H9 (cell line): ENCODE data around the gene CCDC191. TPM values are rescaled to one million over a fixed set of nuclear protein-coding genes. Genes with fewer than 3 reads are reported as not detected.

Experiments used
- DNase-seq: peaks from one replicate; pipeline ENCODE4 v3.0.0-alpha.2; 2017
- H2AFZ ChIP-seq: one replicate; pipeline ENCODE4 v1.6.1; 2013; ENCODE audit warnings: mild to moderate bottlenecking, low read length, control low read depth, moderate library complexity
- H2AK5ac ChIP-seq: 2 replicates; pipeline ENCODE4 v1.6.1; 2013; ENCODE audit warnings: low read length, control low read depth, mixed read lengths; ENCODE audit not compliant: insufficient read length
- H2BK120ac ChIP-seq: one replicate; pipeline ENCODE4 v1.6.1; 2013; ENCODE audit warnings: low read depth, mild to moderate bottlenecking, low read length, control low read depth, inconsistent platforms; ENCODE audit not compliant: poor library complexity, severe bottlenecking
- H2BK12ac ChIP-seq: 2 replicates; pipeline ENCODE4 v1.6.1; 2013; ENCODE audit warnings: low read length, control low read depth, mixed read lengths, low read depth; ENCODE audit not compliant: insufficient read length
- H2BK15ac ChIP-seq: 2 replicates; pipeline ENCODE4 v1.6.1; 2013; ENCODE audit warnings: low read depth, low read length, control low read depth
- H2BK20ac ChIP-seq: one replicate; pipeline ENCODE4 v1.6.1; 2013; ENCODE audit warnings: low read depth, mild to moderate bottlenecking, low read length, control low read depth, inconsistent platforms; ENCODE audit not compliant: poor library complexity, severe bottlenecking
- H2BK5ac ChIP-seq: 2 replicates; pipeline ENCODE4 v1.6.1; 2013; ENCODE audit warnings: low read length, control low read depth, mixed read lengths; ENCODE audit not compliant: insufficient read length
- H3K14ac ChIP-seq: 2 replicates; pipeline ENCODE4 v1.6.1; 2013; ENCODE audit warnings: low read length, control low read depth; ENCODE audit not compliant: insufficient read depth
- H3K18ac ChIP-seq: 2 replicates; pipeline ENCODE4 v1.6.1; 2013; ENCODE audit warnings: low read depth, mild to moderate bottlenecking, mixed read lengths, low read length, control low read depth; ENCODE audit not compliant: insufficient read length
- H3K23ac ChIP-seq: 2 replicates; pipeline ENCODE4 v1.6.1; 2013; ENCODE audit warnings: low read length, control low read depth, mixed read lengths, low read depth; ENCODE audit not compliant: insufficient read length
- H3K23me2 ChIP-seq: 2 replicates; pipeline ENCODE4 v1.6.1; 2013; ENCODE audit warnings: low read depth, mild to moderate bottlenecking, mixed read lengths, low read length, control low read depth; ENCODE audit not compliant: insufficient read length, poor library complexity, severe bottlenecking
- H3K27ac ChIP-seq: 2 replicates; pipeline ENCODE4 v1.5.1; 2013; ENCODE audit warnings: low read length, control low read depth, mixed read lengths, low read depth; ENCODE audit not compliant: insufficient read length
- H3K27me3 ChIP-seq: 2 replicates; pipeline ENCODE4 v1.6.1; 2013; ENCODE audit warnings: low read length, control low read depth, inconsistent platforms; ENCODE audit not compliant: insufficient read depth
- H3K4ac ChIP-seq: 2 replicates; pipeline ENCODE4 v1.6.1; 2013; ENCODE audit warnings: low read depth, mild to moderate bottlenecking, control low read depth, inconsistent platforms, low read length, moderate library complexity
- H3K4me1 ChIP-seq: 2 replicates; pipeline ENCODE4 v1.6.1; 2013; ENCODE audit warnings: low read length, control low read depth, inconsistent platforms; ENCODE audit not compliant: insufficient read depth
- H3K4me2 ChIP-seq: 2 replicates; pipeline ENCODE4 v1.6.1; 2013; ENCODE audit warnings: low read length, control low read depth, mixed read lengths; ENCODE audit not compliant: insufficient read length, insufficient read depth
- H3K56ac ChIP-seq: 2 replicates; pipeline ENCODE4 v1.6.1; 2013; ENCODE audit warnings: low read depth, mild to moderate bottlenecking, mixed read lengths, low read length, control low read depth; ENCODE audit not compliant: insufficient read length
- H3K79me1 ChIP-seq: 2 replicates; pipeline ENCODE4 v1.6.1; 2013; ENCODE audit warnings: low read depth, mild to moderate bottlenecking, moderate library complexity, low read length, control low read depth, inconsistent platforms; ENCODE audit not compliant: insufficient read depth, poor library complexity, severe bottlenecking
- H3K79me2 ChIP-seq: 2 replicates; pipeline ENCODE4 v1.6.1; 2013; ENCODE audit warnings: low read length, control low read depth, inconsistent platforms; ENCODE audit not compliant: insufficient read depth
- H3K9ac ChIP-seq: 2 replicates; pipeline ENCODE4 v1.6.1; 2013; ENCODE audit warnings: low read length, control low read depth, mixed read lengths; ENCODE audit not compliant: insufficient read length; ENCODE audit errors: extremely low read depth
- H3K9me3 ChIP-seq: one replicate; pipeline ENCODE4 v1.6.1; 2013; ENCODE audit warnings: low read depth, low read length, inconsistent platforms; ENCODE audit not compliant: control insufficient read depth
- H3T11ph ChIP-seq: one replicate; pipeline ENCODE4 v1.6.1; 2013; ENCODE audit warnings: mild to moderate bottlenecking, low read length, control low read depth, inconsistent platforms
- H4K20me1 ChIP-seq: one replicate; pipeline ENCODE4 v1.6.1; 2013; ENCODE audit not compliant: control insufficient read depth, insufficient read length, insufficient read depth
- H4K5ac ChIP-seq: 2 replicates; pipeline ENCODE4 v1.6.1; 2013; ENCODE audit warnings: low read depth, mild to moderate bottlenecking, mixed read lengths, low read length, control low read depth; ENCODE audit not compliant: insufficient read length
- H4K8ac ChIP-seq: replicated peaks from 2 replicates; pipeline ENCODE4 v1.6.1; 2013; ENCODE audit warnings: low read length, control low read depth, mixed read lengths, low read depth; ENCODE audit not compliant: insufficient read length
- H4K91ac ChIP-seq: 2 replicates; pipeline ENCODE4 v1.6.1; 2013; ENCODE audit warnings: low read depth, mild to moderate bottlenecking, moderate library complexity, mixed read lengths, low read length, control low read depth; ENCODE audit not compliant: insufficient read length
- H3K27ac Mint-ChIP-seq, 3 experiments: 2 replicates in 2 of 3; 3 replicates in 1 of 3; pipeline ENCODE4 v1.8.0; 2020 to 2021; ENCODE audit warnings: mixed read lengths in 3 of 3, mild to moderate bottlenecking in 1 of 3, moderate library complexity in 1 of 3
- H3K27me3 Mint-ChIP-seq: 2 replicates; pipeline ENCODE4 v1.8.0; 2021; ENCODE audit warnings: low read depth, mild to moderate bottlenecking, moderate library complexity, mixed read lengths
- H3K36me3 Mint-ChIP-seq, 3 experiments: 2 replicates in 2 of 3; 3 replicates in 1 of 3; pipeline ENCODE4 v1.8.0; 2020 to 2021; ENCODE audit warnings: low read depth in 3 of 3, mixed read lengths in 3 of 3; ENCODE audit not compliant: insufficient read depth in 1 of 3
- H3K4me1 Mint-ChIP-seq, 2 experiments: 2 replicates each; pipeline ENCODE4 v1.8.0; 2020; ENCODE audit warnings: mixed read lengths in 2 of 2
- H3K4me3 Mint-ChIP-seq, 2 experiments: 2 replicates in 1 of 2; 3 replicates in 1 of 2; pipeline ENCODE4 v1.8.0; 2020 to 2021; ENCODE audit warnings: mild to moderate bottlenecking in 2 of 2, mixed read lengths in 2 of 2, moderate library complexity in 1 of 2
- H3K9me3 Mint-ChIP-seq, 2 experiments: 2 replicates in 1 of 2; 3 replicates in 1 of 2; pipeline ENCODE4 v1.8.0; 2020; ENCODE audit warnings: mild to moderate bottlenecking in 2 of 2, mixed read lengths in 2 of 2, moderate library complexity in 1 of 2
- WGBS: extraction: QIAGEN DNeasy Blood & Tissue Kit; methylation state at CpG from one replicate; pipeline ENCODE4 v1.1.7; 2013; ENCODE audit warnings: missing lambda C conversion rate, low lambda C conversion rate, mixed read lengths; ENCODE audit not compliant: insufficient read length; ENCODE audit errors: extremely low coverage; 5-methylcytosine and 5-hydroxymethylcytosine counted together
- total RNA-seq: library from RNA; stranded (reverse); gene quantifications from 2 replicates; pipeline ENCODE4 v1.2.1, GENCODE V29; 2021
- TF ChIP-seq, protein P1 (sequence below): fragments of 200-600 bp; sonication (generic); conservative IDR thresholded peaks from 3 replicates; pipeline ENCODE4 v1.8.0; 2021; ENCODE audit warnings: antibody characterized with exemption, mild to moderate bottlenecking

CCDC191 gene
- total RNA-seq, 1 experiment from 2014 or later, result 0.68 TPM

DNA sequence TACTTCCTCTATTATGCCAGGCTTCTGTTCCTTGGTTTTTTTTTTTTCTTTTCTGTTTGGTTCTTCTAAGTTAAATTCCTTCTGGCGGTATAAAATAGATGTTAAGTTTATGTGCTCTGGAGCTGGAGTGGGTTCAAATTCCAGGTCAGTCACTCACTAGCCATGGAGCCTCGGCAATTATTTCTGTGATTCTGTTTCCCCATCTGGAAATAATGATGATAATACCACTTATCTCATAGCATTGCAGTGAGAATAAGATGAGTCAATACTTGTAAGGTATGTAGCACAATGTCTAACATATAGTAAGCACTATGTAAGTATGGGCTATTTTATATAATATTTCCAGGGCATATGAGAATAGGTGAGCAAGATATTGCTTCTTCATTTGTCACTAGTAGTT lies 141.7 kb downstream of the CCDC191 start:
- Histone ChIP-seq H2BK5ac (no peak overlapping the region), H3K79me1 (no peaks in the 10 kb centered on the region), H2AK5ac (no peak overlapping the region), H3K56ac (no peak overlapping the region), H3K9ac (no peak overlapping the region), H3K9me3 (no peaks in the 10 kb centered on the region), H3K18ac (no peak overlapping the region), H2AFZ (no peak overlapping the region), H2BK12ac (no peak overlapping the region), H2BK20ac (no peak overlapping the region), H4K91ac (no peak overlapping the region), H3K14ac (no peak overlapping the region), H3K27ac (no peak overlapping the region), H2BK120ac (no peak overlapping the region), H4K5ac (no peak overlapping the region), H3K23me2 (peaks cover 4% of the 10 kb centered on the region), H3K23ac (no peak overlapping the region), H3K4me2 (no peak overlapping the region), H3K4me1 (no peaks in the 10 kb centered on the region), H3T11ph (no peak overlapping the region), H3K79me2 (no peaks in the 10 kb centered on the region), H4K8ac (no peak overlapping the region), H4K20me1 (no peaks in the 10 kb centered on the region), H3K4ac (no peak overlapping the region), H3K27me3 (no peaks in the 10 kb centered on the region), H2BK15ac (no peak overlapping the region)
- H3K4me1 Mint-ChIP-seq, result peaks cover 0 to 2% of the 10 kb centered on the region in 2 experiments; a peak in 2 of 4 replicates
- H3K4me3 Mint-ChIP-seq, result no peak overlapping the region
- no peak overlapping the region for H3K27ac Mint-ChIP-seq
- no CpG with 5 or more reads among the region's 2 CpGs for WGBS
- H3K36me3 Mint-ChIP-seq, result no peaks in the 10 kb centered on the region
- no peaks in the 10 kb centered on the region for H3K9me3 Mint-ChIP-seq
- DNase-seq, result no peak
- no peaks in the 10 kb centered on the region for H3K27me3 Mint-ChIP-seq
- TF ChIP-seq, protein P1, sequence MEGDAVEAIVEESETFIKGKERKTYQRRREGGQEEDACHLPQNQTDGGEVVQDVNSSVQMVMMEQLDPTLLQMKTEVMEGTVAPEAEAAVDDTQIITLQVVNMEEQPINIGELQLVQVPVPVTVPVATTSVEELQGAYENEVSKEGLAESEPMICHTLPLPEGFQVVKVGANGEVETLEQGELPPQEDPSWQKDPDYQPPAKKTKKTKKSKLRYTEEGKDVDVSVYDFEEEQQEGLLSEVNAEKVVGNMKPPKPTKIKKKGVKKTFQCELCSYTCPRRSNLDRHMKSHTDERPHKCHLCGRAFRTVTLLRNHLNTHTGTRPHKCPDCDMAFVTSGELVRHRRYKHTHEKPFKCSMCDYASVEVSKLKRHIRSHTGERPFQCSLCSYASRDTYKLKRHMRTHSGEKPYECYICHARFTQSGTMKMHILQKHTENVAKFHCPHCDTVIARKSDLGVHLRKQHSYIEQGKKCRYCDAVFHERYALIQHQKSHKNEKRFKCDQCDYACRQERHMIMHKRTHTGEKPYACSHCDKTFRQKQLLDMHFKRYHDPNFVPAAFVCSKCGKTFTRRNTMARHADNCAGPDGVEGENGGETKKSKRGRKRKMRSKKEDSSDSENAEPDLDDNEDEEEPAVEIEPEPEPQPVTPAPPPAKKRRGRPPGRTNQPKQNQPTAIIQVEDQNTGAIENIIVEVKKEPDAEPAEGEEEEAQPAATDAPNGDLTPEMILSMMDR, result no peak

Other genes with a start within 250 kb of the CCDC191 start
- 1.8 TPM in 2 replicates for gene GRAMD1C, start 217.7 kb downstream of the CCDC191 start, total RNA-seq
- gene ZDHHC23, start 108.5 kb downstream of the CCDC191 start, total RNA-seq, result 25.0 and 25.2 TPM in 2 replicates
- 78.1 and 84.1 TPM in 2 replicates for gene QTRT2, start 211 bp upstream of the CCDC191 start, total RNA-seq
- gene DRD3, start 122.5 kb upstream of the CCDC191 start, total RNA-seq, result 0.22 TPM in 1 of 2 replicates, not detected in the other
- gene ZNF80, start 181.1 kb upstream of the CCDC191 start, total RNA-seq, result not detected in 2 replicates
- gene TIGIT, start 237.5 kb upstream of the CCDC191 start, total RNA-seq, result not detected in 2 replicates